Measurements from ENCODE around the gene RSPH4A.
"Not testable (repeated sequence)": the region's sequence is repeated elsewhere in the genome, so short reads cannot be mapped to it uniquely, and the experiment has no call there.

Gene RSPH4A

GRCh38 chr6:116596815-116597214 lies 19.5 kb upstream of the RSPH4A start:
- TF ChIP-seq REST (IDR thresholded peaks at IDR 0.05; ENCODE audit: insufficient replicate concordance, low read depth) (peak; percentile 97), POLR2AphosphoS5 (IDR thresholded peaks at IDR 0.05; ENCODE audit: low read depth) (no peak), CTCF (IDR thresholded peaks at IDR 0.05; ENCODE audit: insufficient read depth, low read length) (no peak), SPI1 (IDR thresholded peaks at IDR 0.05; ENCODE audit: borderline replicate concordance, low read depth) (no peak), GABPA (IDR thresholded peaks at IDR 0.05; ENCODE audit: low read depth) (no peak)
- no peaks in the 10 kb centered on the region for H3K27me3 ChIP-seq (ENCODE audit: insufficient read depth, poor library complexity, severe bottlenecking)
- no peak overlapping the region for H3K4me3 ChIP-seq (replicated peaks; ENCODE audit: insufficient read depth, low read length)
- no peak overlapping the region for H3K27ac ChIP-seq (replicated peaks)
- DNase-seq (ENCODE audit: low read depth in 1 of 2, low spot score in 1 of 2) = no peak

GRCh38 chr6:116603916-116604315 lies 12.4 kb upstream of the RSPH4A start:
- not testable (repeated sequence) for H3K27me3 ChIP-seq (ENCODE audit: insufficient read depth, poor library complexity, severe bottlenecking); DNase-seq (ENCODE audit: low read depth in 1 of 2, low spot score in 1 of 2)

GRCh38 chr6:116604868-116605267 lies 11.4 kb upstream of the RSPH4A start:
- not testable (repeated sequence) for H3K27me3 ChIP-seq (ENCODE audit: insufficient read depth, poor library complexity, severe bottlenecking); H3K27ac ChIP-seq (replicated peaks); H3K4me3 ChIP-seq (replicated peaks; ENCODE audit: insufficient read depth, low read length); DNase-seq (ENCODE audit: low read depth in 1 of 2, low spot score in 1 of 2)

More at GRCh38 chr6:116603916-116604315, 12.4 kb upstream of the RSPH4A start:
- H3K27ac ChIP-seq (replicated peaks); H3K4me3 ChIP-seq (replicated peaks; ENCODE audit: insufficient read depth, low read length): not testable (repeated sequence)

DNA sequence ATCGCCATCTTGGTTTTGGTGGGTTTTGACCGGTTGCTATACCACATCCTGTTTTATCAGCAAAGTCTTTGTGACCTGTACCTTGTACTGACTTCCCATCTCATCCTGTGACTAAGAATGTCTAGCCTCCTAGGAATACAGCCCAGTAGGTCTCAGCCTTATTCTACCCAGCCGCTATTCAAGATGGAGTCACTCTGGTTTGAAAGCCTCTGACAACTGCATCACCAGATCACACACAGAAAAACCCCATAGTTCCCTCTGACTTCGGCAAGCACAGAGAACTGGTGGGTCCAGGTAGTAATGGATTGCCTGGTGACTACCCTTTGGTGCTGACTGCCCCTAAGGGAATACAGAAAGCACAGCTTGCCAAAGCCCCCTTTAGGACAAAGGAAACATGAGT lies 10.3 kb upstream of the RSPH4A start:
- no peak for DNase-seq (ENCODE audit: low read depth in 1 of 2, low spot score in 1 of 2)
- Histone ChIP-seq H3K27ac (replicated peaks) (no peak overlapping the region), H3K27me3 (ENCODE audit: insufficient read depth, poor library complexity, severe bottlenecking) (no peaks in the 10 kb centered on the region), H3K4me3 (replicated peaks; ENCODE audit: insufficient read depth, low read length) (no peak overlapping the region)
- TF ChIP-seq POLR2AphosphoS5 (IDR thresholded peaks at IDR 0.05; ENCODE audit: low read depth) = no peak
- no peak for TF ChIP-seq REST (IDR thresholded peaks at IDR 0.05; ENCODE audit: insufficient replicate concordance, low read depth)
- no peak for TF ChIP-seq SPI1 (IDR thresholded peaks at IDR 0.05; ENCODE audit: borderline replicate concordance, low read depth)
- TF ChIP-seq GABPA (IDR thresholded peaks at IDR 0.05; ENCODE audit: low read depth) = no peak
- no peak for TF ChIP-seq CTCF (IDR thresholded peaks at IDR 0.05; ENCODE audit: insufficient read depth, low read length)

DNA sequence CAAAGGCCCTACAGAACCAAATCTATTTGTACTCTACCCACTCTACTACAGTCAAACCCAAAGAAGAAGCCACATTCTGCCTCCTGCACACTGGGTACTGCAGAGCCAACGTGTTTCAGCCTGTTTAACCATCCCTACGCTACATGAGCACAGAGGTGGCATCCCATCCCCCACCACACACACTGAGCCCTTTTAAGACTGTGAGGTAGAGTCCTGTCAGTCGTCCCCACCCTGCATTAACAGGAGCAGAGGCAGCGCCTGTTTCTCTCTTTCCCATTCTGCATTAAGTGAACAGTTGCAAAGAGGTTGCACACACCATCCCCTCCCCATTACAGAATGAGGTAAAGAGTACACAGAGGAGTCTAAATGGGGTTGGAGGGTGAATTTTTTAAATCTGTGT lies 5.2 kb upstream of the RSPH4A start:
- no peak overlapping the region for H3K27ac ChIP-seq (replicated peaks)
- no peak for DNase-seq (ENCODE audit: low read depth in 1 of 2, low spot score in 1 of 2)
- H3K27me3 ChIP-seq (ENCODE audit: insufficient read depth, poor library complexity, severe bottlenecking) = no peaks in the 10 kb centered on the region
- no peak overlapping the region for H3K4me3 ChIP-seq (replicated peaks; ENCODE audit: insufficient read depth, low read length)
- TF ChIP-seq SPI1 (IDR thresholded peaks at IDR 0.05; ENCODE audit: borderline replicate concordance, low read depth) (no peak), POLR2AphosphoS5 (IDR thresholded peaks at IDR 0.05; ENCODE audit: low read depth) (no peak), CTCF (IDR thresholded peaks at IDR 0.05; ENCODE audit: insufficient read depth, low read length) (no peak), REST (IDR thresholded peaks at IDR 0.05; ENCODE audit: insufficient replicate concordance, low read depth) (no peak), GABPA (IDR thresholded peaks at IDR 0.05; ENCODE audit: low read depth) (no peak)
